HUES48 (cell line): ENCODE data around the gene ECT2.

Experiments used
- H3K27ac ChIP-seq: one replicate; pipeline ENCODE4 v1.7.0; 2013; ENCODE audit warnings: low read depth, low read length, inconsistent platforms
- H3K27me3 ChIP-seq: 2 replicates; pipeline ENCODE4 v1.6.1; 2013; ENCODE audit warnings: mild to moderate bottlenecking, low read length; ENCODE audit not compliant: control insufficient read depth, insufficient read depth
- H3K36me3 ChIP-seq: 2 replicates; pipeline ENCODE4 v1.6.1; 2013; ENCODE audit warnings: low read length; ENCODE audit not compliant: control insufficient read depth, insufficient read depth
- H3K4me1 ChIP-seq: 2 replicates; pipeline ENCODE4 v1.6.1; 2013; ENCODE audit warnings: mild to moderate bottlenecking, low read length; ENCODE audit not compliant: control insufficient read depth, insufficient read depth
- H3K4me3 ChIP-seq: 2 replicates; pipeline ENCODE4 v1.5.1; 2013; ENCODE audit warnings: mild to moderate bottlenecking, low read depth, low read length
- H3K9ac ChIP-seq: 2 replicates; pipeline ENCODE4 v1.6.1; 2013; ENCODE audit warnings: mild to moderate bottlenecking, low read depth, low read length, moderate library complexity
- H3K9me3 ChIP-seq: 2 replicates; pipeline ENCODE4 v1.6.1; 2013; ENCODE audit warnings: low read length; ENCODE audit not compliant: control insufficient read depth, insufficient read depth

The ECT2 gene

GRCh38 chr3:172836390-172836997 lies 86.0 kb downstream of the ECT2 start:
- Histone ChIP-seq H3K4me1 (0 out of 2 replicates have a peak, but pooled peaks cover 3% of the 10 kb centered on the region), H3K27ac (no peak overlapping the region), H3K4me3 (no peak overlapping the region), H3K27me3 (no peaks in the 10 kb centered on the region), H3K36me3 (no peaks in the 10 kb centered on the region), H3K9me3 (no peaks in the 10 kb centered on the region), H3K9ac (no peak overlapping the region)

DNA sequence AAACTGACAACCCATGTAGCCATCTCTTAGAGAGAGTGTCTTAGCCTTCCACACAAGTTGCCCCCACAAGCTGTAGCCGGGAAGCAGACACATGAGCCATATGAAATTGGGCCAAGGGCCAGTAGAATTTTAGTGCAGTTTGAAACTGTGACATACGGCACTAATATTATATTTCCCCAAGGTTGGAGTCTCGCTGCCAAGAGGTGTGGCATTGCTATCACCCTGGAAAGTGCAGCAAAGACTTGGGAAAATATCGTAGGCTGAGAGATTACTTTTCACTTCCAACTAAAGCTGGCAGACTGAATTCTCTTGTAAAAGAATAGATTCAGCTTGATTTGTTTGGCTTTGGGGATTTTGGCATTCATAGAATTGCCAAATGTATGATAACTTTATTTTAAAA lies 89.2 kb downstream of the ECT2 start:
- Histone ChIP-seq H3K27me3 (no peaks in the 10 kb centered on the region), H3K36me3 (no peaks in the 10 kb centered on the region), H3K27ac (no peak overlapping the region), H3K9me3 (no peaks in the 10 kb centered on the region), H3K9ac (no peak overlapping the region), H3K4me3 (no peak overlapping the region), H3K4me1 (0 out of 2 replicates have a peak, but pooled peaks cover 3% of the 10 kb centered on the region)

- Histone ChIP-seq H3K4me3 (no peak overlapping the region), H3K27me3 (no peaks in the 10 kb centered on the region), H3K36me3 (no peaks in the 10 kb centered on the region)
Measured at GRCh38 chr3:172840463-172840862, 89.9 kb downstream of the ECT2 start.

DNA sequence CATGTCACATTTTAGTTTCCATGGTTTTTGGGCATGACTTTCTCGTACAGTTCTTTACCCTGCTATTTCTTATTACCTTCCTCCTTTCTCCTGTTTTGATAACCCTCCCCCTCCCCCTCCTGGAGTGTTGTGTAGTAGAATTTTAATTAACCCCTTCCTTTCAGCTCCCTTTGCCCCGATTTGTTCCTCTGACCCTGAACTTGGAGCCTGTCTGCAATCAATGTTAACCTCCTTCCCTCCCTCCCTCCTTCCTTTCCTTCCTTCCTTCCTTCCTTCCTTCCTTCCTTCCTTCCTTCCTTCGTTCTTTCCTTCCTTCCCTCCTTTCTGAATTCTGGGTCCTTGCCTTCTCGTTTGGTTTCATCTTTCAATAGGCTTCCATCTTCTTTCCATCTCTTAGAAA lies 90.4 kb downstream of the ECT2 start:
- Histone ChIP-seq H3K9me3 (no peaks in the 10 kb centered on the region), H3K36me3 (no peaks in the 10 kb centered on the region), H3K27ac (no peak overlapping the region), H3K4me1 (0 out of 2 replicates have a peak, but pooled peaks cover 3% of the 10 kb centered on the region), H3K9ac (no peak overlapping the region), H3K27me3 (no peaks in the 10 kb centered on the region), H3K4me3 (no peak overlapping the region)

More at GRCh38 chr3:172840463-172840862, 89.9 kb downstream of the ECT2 start:
- Histone ChIP-seq H3K9ac (no peak overlapping the region), H3K4me1 (0 out of 2 replicates have a peak, but pooled peaks cover 3% of the 10 kb centered on the region), H3K9me3 (no peaks in the 10 kb centered on the region), H3K27ac (no peak overlapping the region)

DNA sequence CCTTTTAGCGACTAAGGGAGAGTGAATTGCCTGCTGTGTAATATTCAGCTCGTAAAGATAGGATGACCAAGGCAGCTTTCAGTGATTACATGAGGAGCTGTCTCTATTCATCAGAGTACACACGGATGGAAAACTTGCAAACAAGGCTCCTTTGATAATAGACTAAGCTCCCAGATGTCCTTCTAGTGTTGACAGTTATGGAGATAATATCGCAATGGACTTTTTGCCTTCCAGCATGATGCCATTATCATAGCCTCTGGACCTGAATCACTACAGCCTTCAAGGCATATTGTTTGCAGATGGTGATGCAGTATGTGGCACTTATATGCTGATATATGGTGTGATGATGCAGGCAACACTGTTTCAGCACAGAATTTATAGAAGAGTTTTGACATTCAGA lies 93.9 kb downstream of the ECT2 start:
- Histone ChIP-seq H3K27ac (no peak overlapping the region), H3K27me3 (no peaks in the 10 kb centered on the region), H3K9ac (no peak overlapping the region), H3K4me3 (no peak overlapping the region), H3K36me3 (no peaks in the 10 kb centered on the region), H3K9me3 (no peaks in the 10 kb centered on the region), H3K4me1 (0 out of 2 replicates have a peak, but pooled peaks cover 3% of the 10 kb centered on the region)

DNA sequence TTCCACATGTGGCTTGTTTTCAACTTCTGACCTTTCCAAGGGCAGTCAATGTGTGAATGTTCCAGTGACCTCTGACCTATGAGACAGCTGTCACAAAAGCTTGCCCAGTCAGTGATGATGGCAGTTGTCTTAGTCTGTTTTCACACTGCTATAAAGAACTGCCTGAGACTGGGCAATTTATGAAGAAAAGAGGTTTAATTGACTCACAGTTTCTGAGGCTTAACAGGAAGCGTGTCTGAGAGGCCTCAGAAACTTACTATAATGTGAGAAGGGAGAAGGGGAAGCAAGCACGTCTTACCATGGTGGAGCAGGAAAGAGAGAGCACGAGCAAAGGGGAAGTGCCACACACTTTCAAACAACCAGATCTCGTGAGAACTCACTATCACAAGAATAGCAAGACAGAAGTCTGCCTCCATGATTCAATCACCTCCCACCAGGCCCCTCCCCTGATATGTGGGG lies 95.6 kb downstream of the ECT2 start:
- no peaks in the 10 kb centered on the region for H3K9me3 ChIP-seq
- no peak overlapping the region for H3K27ac ChIP-seq
- no peaks in the 10 kb centered on the region for H3K36me3 ChIP-seq
- no peaks in the 10 kb centered on the region for H3K27me3 ChIP-seq
- no peak overlapping the region for H3K9ac ChIP-seq
- no peak overlapping the region for H3K4me3 ChIP-seq
- no peaks in the 10 kb centered on the region for H3K4me1 ChIP-seq

DNA sequence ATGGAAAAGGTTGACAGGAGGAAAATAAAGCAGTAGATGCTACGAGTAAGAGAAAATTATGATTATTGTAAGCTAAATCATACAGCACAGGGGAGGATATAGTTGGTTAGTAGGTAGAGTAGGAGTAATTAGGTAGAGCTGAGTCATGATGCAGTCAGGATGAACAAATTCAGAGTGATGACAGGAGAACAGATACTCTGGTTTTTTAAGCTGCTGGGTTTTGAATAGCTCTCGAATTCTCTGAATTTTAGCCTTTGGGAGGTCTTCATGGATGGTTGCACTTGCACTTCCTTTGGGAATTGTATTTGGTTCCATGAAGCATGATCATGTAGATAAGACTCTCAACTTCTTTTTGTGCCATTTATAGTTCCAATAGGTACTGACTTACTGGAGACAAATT lies 96.2 kb downstream of the ECT2 start:
- no peaks in the 10 kb centered on the region for H3K9me3 ChIP-seq
- H3K4me3 ChIP-seq: no peak overlapping the region
- H3K27ac ChIP-seq: no peak overlapping the region
- no peaks in the 10 kb centered on the region for H3K36me3 ChIP-seq
- H3K27me3 ChIP-seq: no peaks in the 10 kb centered on the region
- H3K9ac ChIP-seq: no peak overlapping the region
- no peaks in the 10 kb centered on the region for H3K4me1 ChIP-seq

DNA sequence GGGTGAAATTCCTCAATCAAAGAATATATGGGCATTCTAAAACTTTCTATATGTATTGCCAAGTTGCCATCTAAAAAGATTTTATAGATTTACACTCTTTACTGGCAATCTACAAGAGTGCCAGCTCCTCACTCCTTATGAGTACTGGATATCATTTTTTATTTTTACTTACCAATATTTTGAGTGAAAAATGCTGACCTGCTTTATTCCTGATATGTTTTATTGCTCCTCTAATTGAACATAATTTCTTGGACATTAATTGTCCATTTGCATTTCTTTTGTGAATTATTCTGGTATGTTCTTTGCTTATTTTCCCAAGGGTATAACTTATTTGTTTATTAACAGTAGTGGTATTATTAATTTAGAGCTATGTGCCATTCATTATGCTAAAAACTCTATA lies 96.8 kb downstream of the ECT2 start:
- Histone ChIP-seq H3K9me3 (no peaks in the 10 kb centered on the region), H3K9ac (no peak overlapping the region), H3K27me3 (no peaks in the 10 kb centered on the region), H3K27ac (no peak overlapping the region), H3K4me1 (no peaks in the 10 kb centered on the region), H3K36me3 (no peaks in the 10 kb centered on the region), H3K4me3 (no peak overlapping the region)

DNA sequence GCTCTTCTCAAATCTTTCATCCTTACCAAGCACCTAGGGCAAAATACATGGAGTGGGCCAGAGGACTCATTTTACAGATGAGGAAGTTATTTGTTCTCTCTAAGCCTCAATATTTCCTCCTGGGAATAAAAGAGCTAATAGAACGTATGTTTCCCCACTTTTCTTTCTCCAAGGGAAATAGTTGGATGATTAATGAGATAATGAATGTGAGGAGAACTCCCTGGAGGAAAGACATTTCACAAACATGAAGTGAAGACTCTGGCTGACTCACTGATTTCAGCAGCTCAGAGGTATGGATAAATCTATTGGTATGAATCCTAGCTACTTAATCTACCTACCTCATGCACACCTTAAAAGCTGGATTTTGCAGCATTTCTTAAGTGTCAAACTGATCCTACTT lies 98.4 kb downstream of the ECT2 start:
- H3K4me3 ChIP-seq: no peak overlapping the region
- no peak overlapping the region for H3K9ac ChIP-seq
- H3K9me3 ChIP-seq: no peaks in the 10 kb centered on the region
- no peaks in the 10 kb centered on the region for H3K36me3 ChIP-seq
- 0 out of 2 replicates have a peak, but pooled peaks cover 4% of the 10 kb centered on the region for H3K27me3 ChIP-seq
- no peak overlapping the region for H3K27ac ChIP-seq
- peaks cover 13% of the 10 kb centered on the region for H3K4me1 ChIP-seq

GRCh38 chr3:172853005-172853404 lies 102.5 kb downstream of the ECT2 start:
- no peaks in the 10 kb centered on the region for H3K9me3 ChIP-seq
- H3K27ac ChIP-seq: no peak overlapping the region
- peaks cover 35% of the 10 kb centered on the region for H3K27me3 ChIP-seq
- H3K9ac ChIP-seq: no peak overlapping the region
- no peaks in the 10 kb centered on the region for H3K36me3 ChIP-seq
- no peak overlapping the region for H3K4me3 ChIP-seq
- H3K4me1 ChIP-seq: peaks cover 30% of the 10 kb centered on the region

- Histone ChIP-seq H3K27ac (peak overlapping the region; percentile 81), H3K9me3 (no peaks in the 10 kb centered on the region), H3K36me3 (no peaks in the 10 kb centered on the region), H3K27me3 (peaks cover 35% of the 10 kb centered on the region), H3K4me3 (peak overlapping the region; percentile 36), H3K9ac (peak overlapping the region; percentile 5; the same call in 1 of the 2 replicates), H3K4me1 (peaks cover 30% of the 10 kb centered on the region)
Measured at GRCh38 chr3:172853921-172854666, 103.6 kb downstream of the ECT2 start.
